Osteoblast (primary cell): ENCODE results near the gene SLC35G3. TPM values are rescaled to one million over a fixed set of nuclear protein-coding genes. Genes with fewer than 3 reads are reported as not detected.

ENCODE experiments used
- DNase-seq: peaks from one replicate; pipeline ENCODE4 v3.0.0; 2011; ENCODE audit warnings: low spot score, mixed read lengths; ENCODE audit not compliant: insufficient read length; ENCODE audit errors: missing footprints
- H2AFZ ChIP-seq: 2 replicates; pipeline ENCODE4 v1.6.0; 2011; ENCODE audit warnings: mild to moderate bottlenecking, low read length
- H3K27ac ChIP-seq: 2 replicates; pipeline ENCODE4 v1.5.1; 2011; ENCODE audit warnings: mild to moderate bottlenecking, low read depth, low read length, moderate library complexity
- H3K27me3 ChIP-seq: 2 replicates; pipeline ENCODE4 v1.6.0; 2012; ENCODE audit warnings: mild to moderate bottlenecking, control low read depth, inconsistent platforms, low read length, moderate library complexity; ENCODE audit not compliant: insufficient read depth
- H3K36me3 ChIP-seq: 2 replicates; pipeline ENCODE4 v1.5.1; 2011; ENCODE audit warnings: mild to moderate bottlenecking, low read length, control low read depth, moderate library complexity; ENCODE audit not compliant: insufficient read depth
- H3K4me1 ChIP-seq: 2 replicates; pipeline ENCODE4 v1.5.1; 2011; ENCODE audit warnings: mild to moderate bottlenecking, low read length, control low read depth, moderate library complexity; ENCODE audit not compliant: insufficient read depth
- H3K4me2 ChIP-seq: 2 replicates; pipeline ENCODE4 v1.6.0; 2011; ENCODE audit warnings: mild to moderate bottlenecking, low read length; ENCODE audit not compliant: insufficient read depth
- H3K4me3 ChIP-seq: fragments of 200-600 bp; sonication (generic); 3 replicates; pipeline ENCODE4 v1.5.1; 2012; ENCODE audit warnings: mild to moderate bottlenecking, low read length, inconsistent platforms; ENCODE audit not compliant: insufficient read depth
- H3K79me2 ChIP-seq: 2 replicates; pipeline ENCODE4 v1.6.0; 2012; ENCODE audit warnings: mild to moderate bottlenecking, low read length, control low read depth, inconsistent platforms; ENCODE audit not compliant: insufficient read depth
- H3K9me3 ChIP-seq: 2 replicates; pipeline ENCODE4 v1.5.1; 2011; ENCODE audit warnings: low read depth, low read length, control low read depth
- H4K20me1 ChIP-seq: 2 replicates; pipeline ENCODE4 v1.6.0; 2012; ENCODE audit warnings: mild to moderate bottlenecking, low read length, control low read depth; ENCODE audit not compliant: insufficient read depth
- total RNA-seq: library from RNA; depleted of rRNA; stranded (reverse); fragments of >200 nt; gene quantifications from 2 replicates; pipeline ENCODE4 v1.2.3, GENCODE V29; 2012
- TF ChIP-seq, protein P1 (sequence below): IDR thresholded peaks from 2 replicates; pipeline ENCODE4 v1.5.1; 2011; ENCODE audit warnings: mild to moderate bottlenecking, low read depth, low read length, moderate library complexity; ENCODE audit errors: extremely low read depth

SLC35G3 gene
- total RNA-seq, 1 donor = not detected

DNA sequence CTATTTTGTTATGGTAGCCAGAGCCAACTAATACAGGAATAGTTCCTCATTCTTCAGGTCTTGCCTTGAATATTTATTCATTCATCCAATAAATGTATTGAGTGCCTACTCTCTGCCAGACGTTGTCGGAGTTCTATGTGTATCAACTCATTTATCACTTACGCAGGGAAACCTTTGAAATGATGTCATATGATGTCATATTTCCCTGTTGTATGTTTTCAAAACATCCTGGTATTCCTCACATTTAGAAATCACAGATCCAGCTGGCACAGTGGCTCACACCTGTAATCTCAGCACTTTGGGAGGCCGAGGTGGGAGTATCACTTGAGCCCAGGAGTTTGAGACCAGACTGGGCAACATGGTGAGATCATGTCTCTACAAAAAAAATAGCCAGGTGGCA is 49.4 kb downstream of the SLC35G3 start:
- Histone ChIP-seq H3K36me3 (no peaks in the 10 kb centered on the region), H3K9me3 (no peaks in the 10 kb centered on the region), H3K4me2 (no peak overlapping the region), H2AFZ (no peak overlapping the region), H3K27ac (no peak overlapping the region), H3K4me1 (peaks cover 7% of the 10 kb centered on the region), H4K20me1 (no peaks in the 10 kb centered on the region), H3K27me3 (peaks cover 3% of the 10 kb centered on the region), H3K79me2 (peaks cover 13% of the 10 kb centered on the region), H3K4me3 (no peak overlapping the region)
- DNase-seq = no peak
- TF ChIP-seq, protein P1, sequence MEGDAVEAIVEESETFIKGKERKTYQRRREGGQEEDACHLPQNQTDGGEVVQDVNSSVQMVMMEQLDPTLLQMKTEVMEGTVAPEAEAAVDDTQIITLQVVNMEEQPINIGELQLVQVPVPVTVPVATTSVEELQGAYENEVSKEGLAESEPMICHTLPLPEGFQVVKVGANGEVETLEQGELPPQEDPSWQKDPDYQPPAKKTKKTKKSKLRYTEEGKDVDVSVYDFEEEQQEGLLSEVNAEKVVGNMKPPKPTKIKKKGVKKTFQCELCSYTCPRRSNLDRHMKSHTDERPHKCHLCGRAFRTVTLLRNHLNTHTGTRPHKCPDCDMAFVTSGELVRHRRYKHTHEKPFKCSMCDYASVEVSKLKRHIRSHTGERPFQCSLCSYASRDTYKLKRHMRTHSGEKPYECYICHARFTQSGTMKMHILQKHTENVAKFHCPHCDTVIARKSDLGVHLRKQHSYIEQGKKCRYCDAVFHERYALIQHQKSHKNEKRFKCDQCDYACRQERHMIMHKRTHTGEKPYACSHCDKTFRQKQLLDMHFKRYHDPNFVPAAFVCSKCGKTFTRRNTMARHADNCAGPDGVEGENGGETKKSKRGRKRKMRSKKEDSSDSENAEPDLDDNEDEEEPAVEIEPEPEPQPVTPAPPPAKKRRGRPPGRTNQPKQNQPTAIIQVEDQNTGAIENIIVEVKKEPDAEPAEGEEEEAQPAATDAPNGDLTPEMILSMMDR = no peak

Other genes starting within 250 kb of the SLC35G3 start
- 5.9 and 6.2 TPM in 2 replicates for gene CCT6B, start 232.9 kb downstream of the SLC35G3 start, total RNA-seq
- gene ZNF830, start 232.9 kb downstream of the SLC35G3 start, total RNA-seq = 9.4 and 10.5 TPM in 2 replicates
- gene LIG3, start 213.9 kb downstream of the SLC35G3 start, total RNA-seq = 22.1 and 26.1 TPM in 2 replicates
- 15.2 and 15.6 TPM in 2 replicates for gene RFFL, start 130.7 kb downstream of the SLC35G3 start, total RNA-seq
- gene RAD51D, start 74.5 kb downstream of the SLC35G3 start, total RNA-seq = 14.8 and 19.7 TPM in 2 replicates
- gene FNDC8, start 72.8 kb downstream of the SLC35G3 start, total RNA-seq = not detected in 2 replicates
- gene NLE1, start 52.1 kb downstream of the SLC35G3 start, total RNA-seq = 13.3 and 15.6 TPM in 2 replicates
- not detected in 2 replicates for gene UNC45B, start 46.6 kb downstream of the SLC35G3 start, total RNA-seq
- 184 and 211 TPM in 2 replicates for gene SLFN5, start 48.7 kb upstream of the SLC35G3 start, total RNA-seq
- gene SLFN11, start 179.2 kb upstream of the SLC35G3 start, total RNA-seq = 52.8 and 62.2 TPM in 2 replicates
- 19.9 and 25.6 TPM in 2 replicates for gene SLFN12, start 238.1 kb upstream of the SLC35G3 start, total RNA-seq